DOHH2 (cell line): Measurements from ENCODE around the gene GPX3.

ENCODE experiments used
- H3F3A ChIP-seq: fragments of 200-600 bp; sonication (generic), shearing (Covaris generic); 2 replicates; pipeline ENCODE4 v1.6.0; 2016; ENCODE audit warnings: antibody characterized with exemption, mild to moderate bottlenecking; ENCODE audit not compliant: control insufficient read depth, insufficient read depth
- H3K27ac ChIP-seq: fragments of 200-600 bp; sonication (generic); 2 replicates; pipeline ENCODE4 v1.5.1; 2014; ENCODE audit warnings: low read depth, mild to moderate bottlenecking, low read length, moderate library complexity
- H3K27me3 ChIP-seq: fragments of 200-600 bp; sonication (generic); 2 replicates; pipeline ENCODE4 v1.6.1; 2014; ENCODE audit warnings: mild to moderate bottlenecking, low read length, mixed read lengths; ENCODE audit not compliant: control insufficient read depth
- H3K36me3 ChIP-seq: fragments of 200-600 bp; sonication (generic); 2 replicates; pipeline ENCODE4 v1.6.1; 2014; ENCODE audit warnings: mild to moderate bottlenecking, low read length, moderate library complexity, mixed read lengths; ENCODE audit not compliant: control insufficient read depth
- H3K4me1 ChIP-seq: fragments of 200-600 bp; sonication (generic); 2 replicates; pipeline ENCODE4 v1.6.1; 2014; ENCODE audit warnings: mild to moderate bottlenecking, low read length, mixed read lengths; ENCODE audit not compliant: control insufficient read depth
- H3K4me2 ChIP-seq: fragments of 200-600 bp; sonication (generic); 2 replicates; pipeline ENCODE4 v1.6.0; 2014; ENCODE audit warnings: mild to moderate bottlenecking, low read length, moderate library complexity
- H3K4me3 ChIP-seq: fragments of 200-600 bp; sonication (generic); 2 replicates; pipeline ENCODE4 v1.5.1; 2014; ENCODE audit warnings: mild to moderate bottlenecking, low read length, mixed read lengths
- H3K79me2 ChIP-seq: fragments of 200-600 bp; sonication (generic); 2 replicates; pipeline ENCODE4 v1.6.1; 2014; ENCODE audit warnings: mild to moderate bottlenecking, low read length, mixed read lengths; ENCODE audit not compliant: control insufficient read depth
- H3K9me2 ChIP-seq: fragments of 200-600 bp; sonication (generic); replicated peaks from 2 replicates; pipeline ENCODE4 v1.6.1; 2014; ENCODE audit warnings: mild to moderate bottlenecking, low read length, mixed read lengths; ENCODE audit not compliant: control insufficient read depth
- H3K9me3 ChIP-seq: fragments of 200-600 bp; sonication (generic); 2 replicates; pipeline ENCODE4 v1.6.1; 2014; ENCODE audit warnings: antibody characterized with exemption, low read length, mixed read lengths; ENCODE audit not compliant: control insufficient read depth, insufficient read depth
- H4K20me1 ChIP-seq: fragments of 200-600 bp; sonication (generic); 2 replicates; pipeline ENCODE4 v1.6.0; 2014; ENCODE audit warnings: low read depth, mild to moderate bottlenecking, antibody characterized with exemption, low read length, moderate library complexity; ENCODE audit not compliant: control insufficient read depth, insufficient read depth
- CTCF ChIP-seq: fragments of 200-600 bp; sonication (generic); IDR thresholded peaks from one replicate; pipeline ENCODE4 v1.5.1; 2014; ENCODE audit warnings: antibody characterized with exemption, mild to moderate bottlenecking, low read depth, low read length; ENCODE audit not compliant: poor library complexity, severe bottlenecking
- EZH2phosphoT487 ChIP-seq: fragments of 200-600 bp; sonication (generic); IDR thresholded peaks from 2 replicates; pipeline ENCODE4 v1.6.1; 2017; ENCODE audit warnings: borderline replicate concordance, mild to moderate bottlenecking, antibody characterized with exemption, low read length, moderate library complexity, mixed read lengths

GPX3 gene

DNA sequence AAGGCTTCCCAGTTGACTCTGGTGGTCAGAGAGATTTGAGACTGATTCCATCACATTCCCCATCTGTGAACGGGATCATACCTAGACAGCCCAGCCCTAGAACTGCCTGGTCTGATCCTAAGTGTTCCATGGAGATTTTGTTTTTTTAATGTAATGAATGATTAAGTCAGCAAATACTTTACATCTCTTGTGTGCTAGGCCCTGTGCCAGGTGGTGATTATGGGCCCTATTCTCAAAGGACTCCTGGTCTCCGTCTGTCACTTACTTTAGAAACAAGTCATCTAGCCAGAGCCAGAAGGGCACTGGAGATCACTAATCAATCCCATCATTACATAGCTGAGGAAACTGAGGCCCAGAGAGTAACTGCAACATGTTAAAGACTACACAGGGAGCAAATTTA lies 1.1 kb upstream of the GPX3 start:
- Histone ChIP-seq H3K27ac (no peak overlapping the region), H3F3A (no peaks in the 10 kb centered on the region), H3K4me1 (no peaks in the 10 kb centered on the region), H3K36me3 (no peaks in the 10 kb centered on the region), H4K20me1 (no peaks in the 10 kb centered on the region), H3K9me2 (no peaks in the 10 kb centered on the region), H3K9me3 (no peaks in the 10 kb centered on the region), H3K79me2 (no peaks in the 10 kb centered on the region), H3K4me2 (no peak overlapping the region), H3K27me3 (peaks cover 12% of the 10 kb centered on the region; the same call in 1 of the 2 replicates), H3K4me3 (no peak overlapping the region)
- TF ChIP-seq CTCF: no peak
- TF ChIP-seq EZH2phosphoT487: no peak

- TF ChIP-seq EZH2phosphoT487 (no peak), CTCF (no peak)
- no peak overlapping the region for H3K4me3 ChIP-seq
- H3K9me3 ChIP-seq: no peaks in the 10 kb centered on the region
- H3K27ac ChIP-seq: no peak overlapping the region
- peaks cover 8% of the 10 kb centered on the region; the same call in 1 of the 2 replicates for H3K27me3 ChIP-seq
- H3F3A ChIP-seq: no peaks in the 10 kb centered on the region
- no peaks in the 10 kb centered on the region for H4K20me1 ChIP-seq
- no peaks in the 10 kb centered on the region for H3K79me2 ChIP-seq
- no peak overlapping the region for H3K4me2 ChIP-seq
- H3K36me3 ChIP-seq: no peaks in the 10 kb centered on the region
- no peaks in the 10 kb centered on the region for H3K9me2 ChIP-seq
- H3K4me1 ChIP-seq: no peaks in the 10 kb centered on the region
Measured at GRCh38 chr5:151021746-151022145, 1.4 kb downstream of the GPX3 start.

DNA sequence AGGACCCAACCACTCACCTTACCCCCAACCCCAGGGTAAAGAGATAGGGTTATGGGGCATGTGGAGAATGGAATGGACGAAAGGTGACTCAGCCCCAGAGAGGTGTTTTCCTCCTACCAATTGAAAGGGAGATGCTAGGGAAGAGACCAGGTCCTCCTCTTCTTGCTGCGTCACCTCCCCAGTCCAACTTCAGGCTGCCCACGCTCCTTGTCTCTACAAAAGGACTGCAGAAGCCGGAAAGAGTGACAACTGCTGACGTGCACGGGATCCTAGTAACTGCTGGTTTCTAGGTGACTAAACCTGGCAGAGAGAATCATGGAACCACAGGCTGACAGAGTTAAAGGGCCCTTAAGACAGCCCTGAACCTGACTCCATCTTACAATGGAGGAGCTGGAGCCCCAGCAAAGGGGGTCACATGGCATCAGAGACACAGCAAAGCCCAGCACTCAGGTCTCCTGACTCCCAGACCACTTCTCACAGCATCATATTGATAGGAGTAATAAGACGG lies 2.2 kb downstream of the GPX3 start:
- no peaks in the 10 kb centered on the region for H3K4me1 ChIP-seq

More for the DNA sequence above, 2.2 kb downstream of the GPX3 start:
- H3K27me3 ChIP-seq: peaks cover 5% of the 10 kb centered on the region; the same call in 1 of the 2 replicates
- TF ChIP-seq EZH2phosphoT487 (no peak), CTCF (no peak)
- H3F3A ChIP-seq: no peaks in the 10 kb centered on the region
- H3K4me2 ChIP-seq: no peak overlapping the region
- H3K4me3 ChIP-seq: no peak overlapping the region
- no peaks in the 10 kb centered on the region for H3K79me2 ChIP-seq
- H3K27ac ChIP-seq: no peak overlapping the region
- no peaks in the 10 kb centered on the region for H3K9me3 ChIP-seq
- no peaks in the 10 kb centered on the region for H3K9me2 ChIP-seq
- H4K20me1 ChIP-seq: no peaks in the 10 kb centered on the region
- H3K36me3 ChIP-seq: no peaks in the 10 kb centered on the region
